SK-N-SH (cell line): ENCODE data around the gene CASQ1. TPM values are rescaled to one million over a fixed set of nuclear protein-coding genes. Genes with fewer than 3 reads are reported as not detected.

Experiments
- CTCF ChIA-PET: fragments of 300-600, 350-600 bp; formaldehyde crosslinking; extraction: SDS; loops from one replicate; lab custom pipeline; 2021; lab: Yijun Ruan, JAX
- POLR2A ChIA-PET: fragments of 350-600 bp; sonication (Branson Sonifier 250); formaldehyde crosslinking; extraction: SDS; loops from one replicate; lab custom pipeline; 2020; ENCODE audit warnings: antibody characterized with exemption, inconsistent platforms; lab: Yijun Ruan, JAX
- DNase-seq: peaks from one replicate; pipeline ENCODE4 v3.0.0; 2012
- H2AFZ ChIP-seq: fragments of 200-600 bp; sonication (generic); 2 replicates; pipeline ENCODE4 v1.8.1; 2016; ENCODE audit warnings: antibody characterized with exemption, mild to moderate bottlenecking, low read depth
- H3F3A ChIP-seq: fragments of 200-600 bp; sonication (generic); replicated peaks from 2 replicates; pipeline ENCODE3; 2016; ENCODE audit warnings: antibody characterized with exemption, mild to moderate bottlenecking; ENCODE audit not compliant: insufficient read depth
- H3K27ac ChIP-seq, 2 experiments: fragments of 200-500 bp in 1 of 2; fragments of 200-600 bp in 1 of 2; sonication (Bioruptor generic) in 1 of 2; sonication (generic), shearing (Covaris generic) in 1 of 2; 2 replicates each; pipeline versions ENCODE4 v1.5.1 to v1.6.1; 2014 to 2016; ENCODE audit warnings: low read depth in 2 of 2, inconsistent platforms in 1 of 2, low read length in 1 of 2, mild to moderate bottlenecking in 1 of 2, mixed read lengths in 1 of 2
- H3K27me3 ChIP-seq: fragments of 200-600 bp; sonication (generic), shearing (Covaris generic); 2 replicates; pipeline ENCODE4 v1.6.1; 2016; ENCODE audit warnings: mixed run types; ENCODE audit not compliant: insufficient read depth
- H3K36me3 ChIP-seq, 2 experiments: fragments of 200-500 bp in 1 of 2; fragments of 200-600 bp in 1 of 2; sonication (Bioruptor generic) in 1 of 2; sonication (generic) in 1 of 2; replicated peaks in 1 of 2; 2 replicates each; pipeline versions ENCODE3 to v1.5.1; 2014 to 2016; ENCODE audit warnings: low read length in 1 of 2, mild to moderate bottlenecking in 1 of 2; ENCODE audit not compliant: insufficient read depth in 2 of 2, control insufficient read depth in 1 of 2
- H3K4me1 ChIP-seq, 2 experiments: fragments of 200-500 bp in 1 of 2; fragments of 200-600 bp in 1 of 2; sonication (Bioruptor generic) in 1 of 2; sonication (generic), shearing (Covaris generic) in 1 of 2; 2 replicates each; pipeline versions ENCODE4 v1.5.1 to v1.6.1; 2014 to 2016; ENCODE audit warnings: low read depth in 1 of 2, low read length in 1 of 2, mixed run types in 1 of 2; ENCODE audit not compliant: insufficient read depth in 2 of 2, control insufficient read depth in 1 of 2
- H3K4me2 ChIP-seq: fragments of 200-600 bp; sonication (generic), shearing (Covaris generic); 2 replicates; pipeline ENCODE4 v1.6.1; 2017; ENCODE audit warnings: mixed run types
- H3K4me3 ChIP-seq, 2 experiments: fragments of 200-500 bp in 1 of 2; fragments of 200-600 bp in 1 of 2; sonication (Bioruptor generic) in 1 of 2; sonication (generic), shearing (Covaris generic) in 1 of 2; 2 replicates each; pipeline versions ENCODE4 v1.5.1 to v1.8.1; 2014 to 2016; ENCODE audit warnings: low read depth in 2 of 2, inconsistent platforms in 1 of 2, low read length in 1 of 2, mild to moderate bottlenecking in 1 of 2, mixed read lengths in 1 of 2, moderate library complexity in 1 of 2
- H3K79me2 ChIP-seq: fragments of 200-600 bp; sonication (generic); 2 replicates; pipeline ENCODE4 v1.8.1; 2017; ENCODE audit warnings: mild to moderate bottlenecking; ENCODE audit not compliant: insufficient read depth
- H3K9ac ChIP-seq: fragments of 200-600 bp; sonication (generic); 2 replicates; pipeline ENCODE4 v1.6.1; 2017; ENCODE audit warnings: mixed run types
- H3K9me2 ChIP-seq: fragments of 200-600 bp; sonication (generic); 2 replicates; pipeline ENCODE4 v1.6.1; 2017; ENCODE audit warnings: mixed run types
- H3K9me3 ChIP-seq: fragments of 200-600 bp; sonication (generic); 2 replicates; pipeline ENCODE4 v1.6.1; 2017; ENCODE audit warnings: mixed run types, mild to moderate bottlenecking, moderate library complexity
- H4K20me1 ChIP-seq: fragments of 200-600 bp; sonication (generic); 2 replicates; pipeline ENCODE4 v1.6.1; 2017; ENCODE audit warnings: mild to moderate bottlenecking, mixed run types; ENCODE audit not compliant: insufficient read depth
- CTCF ChIP-seq: fragments of 200-600 bp; sonication (generic); IDR thresholded peaks from 2 replicates; pipeline ENCODE4 v1.6.1; 2017; ENCODE audit warnings: antibody characterized with exemption, mild to moderate bottlenecking, moderate library complexity
- EP300 ChIP-seq, 2 experiments: IDR thresholded peaks; 2 replicates each; pipeline versions ENCODE4 v1.4.0 to v1.6.1; 2012; ENCODE audit warnings: borderline replicate concordance in 1 of 2, low read depth in 1 of 2, low read length in 1 of 2
- FOXM1 ChIP-seq: IDR thresholded peaks from 2 replicates; pipeline ENCODE4 v1.4.0; 2012; ENCODE audit warnings: low read depth, mild to moderate bottlenecking
- MAX ChIP-seq: IDR thresholded peaks from 2 replicates; pipeline ENCODE4 v1.4.0; 2012; ENCODE audit warnings: low read depth
- NFIC ChIP-seq: IDR thresholded peaks from 2 replicates; pipeline ENCODE4 v1.4.0; 2012; ENCODE audit warnings: borderline replicate concordance
- NRF1 ChIP-seq: IDR thresholded peaks from 2 replicates; pipeline ENCODE4 v1.6.1; 2012; ENCODE audit warnings: low read depth, mild to moderate bottlenecking, low read length
- POLR2AphosphoS5 ChIP-seq: IDR thresholded peaks from 2 replicates; pipeline ENCODE4 v1.6.1; 2012; ENCODE audit warnings: low read depth, low read length
- REST ChIP-seq: IDR thresholded peaks from 2 replicates; pipeline ENCODE4 v1.6.1; 2012; ENCODE audit warnings: mild to moderate bottlenecking, low read depth, low read length, moderate library complexity
- RFX5 ChIP-seq: IDR thresholded peaks from 2 replicates; pipeline ENCODE4 v1.6.1; 2012; ENCODE audit warnings: mild to moderate bottlenecking, improper control_type of control experiment, low read length
- SIN3A ChIP-seq: IDR thresholded peaks from 2 replicates; pipeline ENCODE4 v1.6.1; 2012; ENCODE audit warnings: low read depth, mild to moderate bottlenecking, low read length, moderate library complexity, borderline replicate concordance
- TAF1 ChIP-seq: IDR thresholded peaks from 2 replicates; pipeline ENCODE4 v1.6.1; 2012; ENCODE audit warnings: low read depth, mild to moderate bottlenecking, low read length, moderate library complexity, borderline replicate concordance
- USF2 ChIP-seq: fragments of 150-350 bp; IDR thresholded peaks from 2 replicates; pipeline ENCODE4 v1.6.1; 2017; ENCODE audit warnings: antibody characterized with exemption, low read length, low read depth, borderline replicate concordance
- ZBTB33 ChIP-seq: IDR thresholded peaks from 2 replicates; pipeline ENCODE4 v1.4.0; 2012; ENCODE audit warnings: low read depth, borderline replicate concordance
- WGBS: methylation state at CpG from one replicate; pipeline ENCODE4 v1.1.6; 2017; ENCODE audit warnings: low lambda C conversion rate; 5-methylcytosine and 5-hydroxymethylcytosine counted together
- polyA plus RNA-seq, 3 experiments: library from polyadenylated mRNA; depleted of rRNA; stranded (reverse); fragments of >200 nt; gene quantifications; 2 replicates each; pipeline ENCODE4 v1.2.3, GENCODE V29; 2012

The CASQ1 gene
- polyA plus RNA-seq, 1 of the 3 experiments (the other 2 are of a cell fraction), result 0.08 TPM

- CTCF ChIA-PET, result interaction anchor here (0.8 to 4.8 kb wide), 5 partner anchors 15 to 127 kb away, joined by 3 to 29 read pairs (median 11); no protein-coding TSS in a partner anchor
These were observed 37.2 kb downstream of the CASQ1 start for GRCh38 chr1:160227561-160227960.

GRCh38 chr1:160228431-160228830 lies 38.1 kb downstream of the CASQ1 start:
- Histone ChIP-seq H3K9ac (no peak overlapping the region), H3K9me3 (no peaks in the 10 kb centered on the region), H3K79me2 (no peaks in the 10 kb centered on the region), H3K36me3 (peaks cover 56 to 74% of the 10 kb centered on the region in 2 experiments), H3K4me1 (no peaks in the 10 kb centered on the region), H3K4me3 (no peak overlapping the region), H3K9me2 (no peaks in the 10 kb centered on the region), H3K4me2 (no peak overlapping the region), H3K27ac (no peak overlapping the region), H3F3A (no peaks in the 10 kb centered on the region), H2AFZ (no peak overlapping the region), H4K20me1 (no peaks in the 10 kb centered on the region), H3K27me3 (no peaks in the 10 kb centered on the region)
- no peak for DNase-seq
- POLR2A ChIA-PET, result no interaction called here
- CTCF ChIA-PET, result interaction anchor here (1.0 to 5.0 kb wide), 8 partner anchors 9 to 128 kb away, joined by 3 to 38 read pairs (median 8); no protein-coding TSS in a partner anchor
- TF ChIP-seq REST (no peak), EP300 (IDR thresholded peaks at IDR 0.05; ENCODE audit: borderline replicate concordance in 1 of 2, low read depth in 1 of 2, low read length in 1 of 2) (no peak), NRF1 (no peak), MAX (no peak), RFX5 (no peak), FOXM1 (no peak), ZBTB33 (no peak), USF2 (no peak), POLR2AphosphoS5 (no peak), TAF1 (no peak)

More at GRCh38 chr1:160227561-160227960, 37.2 kb downstream of the CASQ1 start:
- H3K9ac ChIP-seq, result no peak overlapping the region
- no peaks in the 10 kb centered on the region for H3K9me3 ChIP-seq
- POLR2A ChIA-PET, result no interaction called here
- H3K4me3 ChIP-seq, result no peak overlapping the region
- H3K4me1 ChIP-seq, result no peaks in the 10 kb centered on the region
- H3F3A ChIP-seq, result no peaks in the 10 kb centered on the region
- no peaks in the 10 kb centered on the region for H3K79me2 ChIP-seq
- peaks cover 52 to 80% of the 10 kb centered on the region in 2 experiments for H3K36me3 ChIP-seq
- H3K4me2 ChIP-seq, result no peak overlapping the region
- TF ChIP-seq RFX5 (no peak), NFIC (no peak), EP300 (IDR thresholded peaks at IDR 0.05; ENCODE audit: borderline replicate concordance in 1 of 2, low read depth in 1 of 2, low read length in 1 of 2) (no peak), SIN3A (no peak), CTCF (no peak), POLR2AphosphoS5 (no peak), MAX (no peak)
- TF ChIP-seq, all 33 proteins: peak for 0
- 95% methylated on average over 1 of the region's 1 CpG for WGBS
- Histone ChIP-seq H3K9me2 (no peaks in the 10 kb centered on the region), H4K20me1 (no peaks in the 10 kb centered on the region), H2AFZ (no peak overlapping the region), H3K27ac (no peak overlapping the region), H3K27me3 (no peaks in the 10 kb centered on the region)
- no peak for DNase-seq
